ENCODE results near the gene RPL41.

Gene RPL41

GRCh38 chr12:56116267-56117081 is at the start of gene RPL41 (continued):
- TF ChIP-seq ZSCAN16 (tag by site-specific recombination; IDR thresholded peaks at IDR 0.05) = no peak
- no peak for TF ChIP-seq ZNF704 (tag by site-specific recombination; IDR thresholded peaks at IDR 0.05)
- 0 out of 2 replicates have a peak, but pooled peaks have one; percentile 49 for TF ChIP-seq ZNF10 (tag by site-specific recombination; IDR thresholded peaks at IDR 0.05)
- peak; percentile 59; the same call in 1 of the 2 replicates for TF ChIP-seq ZNF580 (tag by site-specific recombination; IDR thresholded peaks at IDR 0.05)
- no peak for TF ChIP-seq ZIC2 (tag by site-specific recombination; IDR thresholded peaks at IDR 0.05)
- TF ChIP-seq ZEB2 (tag by site-specific recombination; IDR thresholded peaks at IDR 0.05) = no peak; the same call in 1 of the 2 replicates
- TF ChIP-seq SP7 (tag by site-specific recombination; IDR thresholded peaks at IDR 0.05) = peak; percentile 85; the same call in 1 of the 2 replicates
- peak; percentile 76; the same call in 1 of the 2 replicates for TF ChIP-seq ZNF24 (tag by site-specific recombination; IDR thresholded peaks at IDR 0.05)
- TF ChIP-seq KLF8 (tag by site-specific recombination; IDR thresholded peaks at IDR 0.05) = peak; percentile 93
- TF ChIP-seq ZBTB11 (tag by site-specific recombination; conservative IDR thresholded peaks at IDR 0.05; ENCODE audit: low read depth) = peak; percentile 96
- no peak; the same call in 1 of the 2 replicates for TF ChIP-seq ZBTB7A (tag by site-specific recombination; IDR thresholded peaks at IDR 0.05; ENCODE audit: low read depth)
- TF ChIP-seq ZFHX2 (tag by site-specific recombination; conservative IDR thresholded peaks at IDR 0.05) = no peak
- peak; percentile 62; the same call in 1 of the 2 replicates for TF ChIP-seq ZNF785 (tag by site-specific recombination; IDR thresholded peaks at IDR 0.05)
- TF ChIP-seq ZBTB6 (tag by site-specific recombination; IDR thresholded peaks at IDR 0.05) = no peak
- TF ChIP-seq ZNF350 (tag by site-specific recombination; IDR thresholded peaks at IDR 0.05) = no peak
- TF ChIP-seq ZNF549 (tag by site-specific recombination; IDR thresholded peaks at IDR 0.05) = no peak
- TF ChIP-seq ZBTB20 (tag by site-specific recombination; IDR thresholded peaks at IDR 0.05) = peak; percentile 68; the same call in 1 of the 2 replicates
- TF ChIP-seq PRDM2 (tag by site-specific recombination; IDR thresholded peaks at IDR 0.05; ENCODE audit: borderline replicate concordance) = no peak
- TF ChIP-seq EGR2 (tag by site-specific recombination; IDR thresholded peaks at IDR 0.05; ENCODE audit: low read depth) = no peak
- peak; percentile 57; the same call in 1 of the 2 replicates for TF ChIP-seq ZBTB10 (tag by site-specific recombination; IDR thresholded peaks at IDR 0.05)
- TF ChIP-seq ZNF776 (tag by site-specific recombination; IDR thresholded peaks at IDR 0.05; ENCODE audit: borderline replicate concordance) = no peak
- TF ChIP-seq ZNF843 (tag by site-specific recombination; IDR thresholded peaks at IDR 0.05) = peak; percentile 58; the same call in 1 of the 2 replicates
- peak; percentile 97 for TF ChIP-seq ZNF501 (tag by site-specific recombination; IDR thresholded peaks at IDR 0.05)

Measured in HEK293 (cell line).